Activated CD8-positive, alpha-beta memory T cell treated with anti-CD3 and anti-CD28 coated beads, Interleukin-2, amount 50 U/mL, for 4 hours (primary cell): ENCODE results near the gene SPECC1.
A peak's percentile ranks its signal among the peaks of the same experiment; 100 is the strongest.
"Not testable (repeated sequence)": the region's sequence is repeated elsewhere in the genome, so short reads cannot be mapped to it uniquely, and the experiment has no call there.

Experiments used
- DNase-seq: peaks from one replicate; pipeline ENCODE4 v3.0.0-alpha.2; 2020

The SPECC1 gene, protein sequence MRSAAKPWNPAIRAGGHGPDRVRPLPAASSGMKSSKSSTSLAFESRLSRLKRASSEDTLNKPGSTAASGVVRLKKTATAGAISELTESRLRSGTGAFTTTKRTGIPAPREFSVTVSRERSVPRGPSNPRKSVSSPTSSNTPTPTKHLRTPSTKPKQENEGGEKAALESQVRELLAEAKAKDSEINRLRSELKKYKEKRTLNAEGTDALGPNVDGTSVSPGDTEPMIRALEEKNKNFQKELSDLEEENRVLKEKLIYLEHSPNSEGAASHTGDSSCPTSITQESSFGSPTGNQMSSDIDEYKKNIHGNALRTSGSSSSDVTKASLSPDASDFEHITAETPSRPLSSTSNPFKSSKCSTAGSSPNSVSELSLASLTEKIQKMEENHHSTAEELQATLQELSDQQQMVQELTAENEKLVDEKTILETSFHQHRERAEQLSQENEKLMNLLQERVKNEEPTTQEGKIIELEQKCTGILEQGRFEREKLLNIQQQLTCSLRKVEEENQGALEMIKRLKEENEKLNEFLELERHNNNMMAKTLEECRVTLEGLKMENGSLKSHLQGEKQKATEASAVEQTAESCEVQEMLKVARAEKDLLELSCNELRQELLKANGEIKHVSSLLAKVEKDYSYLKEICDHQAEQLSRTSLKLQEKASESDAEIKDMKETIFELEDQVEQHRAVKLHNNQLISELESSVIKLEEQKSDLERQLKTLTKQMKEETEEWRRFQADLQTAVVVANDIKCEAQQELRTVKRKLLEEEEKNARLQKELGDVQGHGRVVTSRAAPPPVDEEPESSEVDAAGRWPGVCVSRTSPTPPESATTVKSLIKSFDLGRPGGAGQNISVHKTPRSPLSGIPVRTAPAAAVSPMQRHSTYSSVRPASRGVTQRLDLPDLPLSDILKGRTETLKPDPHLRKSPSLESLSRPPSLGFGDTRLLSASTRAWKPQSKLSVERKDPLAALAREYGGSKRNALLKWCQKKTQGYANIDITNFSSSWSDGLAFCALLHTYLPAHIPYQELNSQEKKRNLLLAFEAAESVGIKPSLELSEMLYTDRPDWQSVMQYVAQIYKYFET

DNA sequence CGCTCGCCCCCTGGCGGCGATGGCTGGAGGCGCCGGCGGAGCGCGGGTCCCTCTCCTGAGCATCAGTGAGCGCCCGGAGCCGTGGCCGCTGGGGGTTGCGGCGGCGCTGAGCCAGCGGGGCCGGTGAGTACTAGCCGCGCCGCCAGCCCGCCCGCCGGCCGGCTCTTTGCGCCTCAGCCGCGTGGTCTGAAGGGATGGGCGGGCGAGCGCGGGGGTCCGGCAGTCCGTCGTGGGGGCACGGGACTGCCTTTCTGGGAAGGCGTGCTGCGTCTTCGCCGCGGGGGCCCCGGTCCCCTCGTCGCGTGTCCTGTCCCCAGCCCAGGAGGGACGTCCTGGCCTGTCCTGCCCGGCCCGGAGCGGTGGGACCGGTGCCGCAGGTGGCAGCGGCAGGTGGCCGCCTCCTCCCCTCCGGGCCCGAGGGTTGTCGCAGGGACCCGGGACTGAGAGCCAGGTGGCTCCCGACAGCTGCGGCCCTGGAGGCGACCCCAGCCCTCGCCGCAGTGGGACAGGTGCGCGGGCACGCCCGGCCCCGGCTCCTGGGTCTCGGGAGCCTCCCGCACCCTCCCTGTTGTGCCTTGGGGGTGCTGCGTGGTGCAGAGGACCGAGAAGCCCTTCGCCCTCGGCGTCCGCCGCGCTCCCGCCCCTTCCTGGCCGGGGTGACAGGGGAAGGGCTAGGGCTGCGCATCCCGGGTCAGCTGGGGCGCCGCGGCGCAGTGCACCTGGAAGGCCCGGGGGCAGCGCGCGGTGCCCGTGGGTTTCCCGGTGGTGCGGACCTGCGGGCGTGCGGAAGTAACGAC is at the start of gene SPECC1:
SPECC1 (plus strand) TSS at position 58 of the 797 bp plus-strand sequence. CDS start 87,293 bp downstream, outside the sequence.
- peak; percentile 90 for DNase-seq

DNA sequence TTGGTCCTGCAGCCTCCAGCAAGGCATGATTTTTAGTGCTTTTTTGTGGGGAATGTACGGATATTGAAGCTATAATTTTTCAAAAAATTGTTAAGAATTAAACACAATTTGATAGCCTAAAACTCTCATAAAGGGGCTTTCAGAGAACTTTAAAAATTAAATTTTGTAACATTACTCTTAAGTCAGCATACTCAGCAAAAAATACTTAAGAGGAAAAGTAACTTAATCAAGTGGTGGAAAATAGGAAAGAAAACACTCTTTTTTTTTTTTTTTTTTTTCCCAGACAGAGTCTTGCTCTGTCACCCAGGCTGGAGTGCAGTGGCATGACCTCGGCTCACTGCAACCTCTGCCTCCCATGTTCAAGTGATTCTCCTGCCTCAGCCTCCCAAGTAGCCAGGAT is 46.2 kb upstream of the SPECC1 start:
- DNase-seq, result not testable (repeated sequence)

DNA sequence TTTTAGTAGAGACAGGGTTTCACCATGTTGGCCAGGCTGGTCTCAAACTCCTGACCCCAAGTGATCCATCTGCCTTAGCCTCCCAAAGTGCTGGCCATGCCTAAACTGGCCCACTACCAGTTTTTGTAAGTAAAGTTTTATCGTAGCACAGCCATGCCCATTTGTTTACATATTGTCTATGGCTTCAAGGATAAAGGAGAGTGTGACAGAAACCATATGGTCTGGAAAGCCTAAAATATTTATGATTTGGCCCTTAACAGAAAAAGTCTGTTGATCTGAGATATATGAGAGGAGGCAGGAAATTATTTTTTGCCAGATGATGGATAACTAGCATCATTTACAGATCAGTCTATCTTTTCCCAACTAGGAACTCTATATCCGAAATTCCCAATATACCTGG is 36.0 kb upstream of the SPECC1 start:
- DNase-seq, result no peak

DNA sequence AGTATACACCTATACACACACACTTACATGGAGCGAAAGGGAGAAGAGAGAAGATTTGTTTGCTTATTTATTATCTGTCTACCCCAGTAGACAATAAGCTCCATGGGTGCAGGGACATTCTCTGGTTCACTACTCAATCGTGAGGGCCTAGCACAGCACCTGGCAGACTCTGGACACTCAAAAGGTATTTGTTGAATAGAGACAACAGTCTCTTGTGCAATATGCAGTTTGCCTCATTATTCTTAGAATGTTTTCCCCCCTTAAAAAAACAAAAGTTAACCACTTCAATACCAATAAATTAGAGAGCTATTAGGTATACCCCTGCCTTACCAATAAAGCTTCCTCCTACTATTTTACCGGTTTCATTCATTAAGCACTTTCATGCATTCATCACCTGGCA is 33.6 kb upstream of the SPECC1 start:
- DNase-seq, result no peak

DNA sequence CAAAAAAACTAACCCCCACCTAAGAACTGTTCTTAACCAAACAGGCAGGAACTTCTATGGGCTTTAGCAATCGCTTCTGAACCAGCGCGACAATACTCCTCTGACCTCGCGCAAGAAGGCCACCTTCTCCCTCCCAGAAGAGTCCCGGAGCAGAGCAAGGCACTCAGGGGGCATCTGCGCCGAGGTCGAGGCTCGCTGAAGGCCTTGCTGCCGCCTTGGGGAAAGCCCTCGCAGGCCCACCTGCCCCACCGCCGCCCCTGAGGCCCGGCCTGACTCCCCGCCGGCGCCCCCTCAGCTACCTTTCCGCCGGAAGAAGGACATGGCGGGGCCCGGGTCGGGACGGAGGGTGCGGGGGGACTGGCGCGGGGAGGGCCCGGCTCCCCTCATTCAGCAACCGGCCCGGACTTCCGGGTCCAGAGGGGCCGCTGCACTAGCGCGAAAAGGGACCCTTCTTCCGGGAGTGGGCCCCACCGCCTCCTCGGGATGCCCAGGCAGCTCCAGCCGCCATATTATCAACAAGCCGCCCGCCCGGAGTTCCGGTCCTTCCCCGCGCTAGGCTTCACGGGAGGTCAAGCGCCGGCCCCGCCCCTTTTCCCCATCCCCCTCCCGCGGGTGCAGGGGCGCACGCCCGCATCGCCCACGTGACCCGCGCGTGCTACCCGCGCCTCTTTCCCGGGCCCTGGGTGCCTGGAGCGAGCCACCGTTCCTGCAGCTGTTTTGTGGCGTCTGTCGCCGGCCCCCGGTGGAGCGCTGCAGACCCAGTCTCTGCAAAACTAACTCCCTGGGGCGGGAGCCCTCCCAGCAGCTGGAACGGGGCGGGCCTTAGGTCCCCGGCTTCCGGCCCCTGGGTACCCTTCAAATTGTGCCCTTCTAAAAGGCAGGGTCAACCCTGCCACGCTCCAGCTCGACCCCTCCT is 31.6 kb upstream of the SPECC1 start, which contains the start of gene AKAP10:
AKAP10 (minus strand) TSS at position 536 of the 916 bp plus-strand sequence; CDS start at position 387, 149 bp downstream.
- peak; percentile 94 for DNase-seq

DNA sequence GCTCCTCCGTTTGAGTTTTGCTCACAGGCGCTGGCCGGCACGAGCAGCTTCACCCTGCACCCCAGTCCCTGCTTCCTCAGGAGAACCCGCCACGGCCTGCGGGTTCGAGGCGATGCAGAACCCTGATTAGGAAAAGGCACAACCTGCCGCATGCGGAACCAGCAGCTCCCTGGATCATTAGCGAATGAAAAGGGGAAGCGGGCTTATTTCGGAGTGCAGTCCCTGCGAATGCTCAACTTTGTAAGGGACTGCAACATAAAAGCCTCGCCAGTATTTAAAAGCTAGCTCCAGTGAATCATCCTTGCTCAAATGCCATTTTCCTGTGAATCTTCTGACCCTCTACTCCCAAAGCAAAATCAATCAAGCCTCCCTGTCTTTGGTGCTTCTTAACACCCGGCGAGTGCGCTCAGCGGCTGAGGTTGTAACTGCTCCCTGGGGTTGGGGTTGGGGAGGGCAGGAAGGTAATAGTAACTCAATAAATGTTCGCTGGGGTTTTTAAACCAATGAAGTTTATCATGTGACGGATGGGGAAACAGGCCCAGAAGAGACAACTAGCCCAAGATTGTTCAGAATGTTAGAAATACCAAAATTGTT is 30.9 kb upstream of the SPECC1 start:
- DNase-seq, result no peak

DNA sequence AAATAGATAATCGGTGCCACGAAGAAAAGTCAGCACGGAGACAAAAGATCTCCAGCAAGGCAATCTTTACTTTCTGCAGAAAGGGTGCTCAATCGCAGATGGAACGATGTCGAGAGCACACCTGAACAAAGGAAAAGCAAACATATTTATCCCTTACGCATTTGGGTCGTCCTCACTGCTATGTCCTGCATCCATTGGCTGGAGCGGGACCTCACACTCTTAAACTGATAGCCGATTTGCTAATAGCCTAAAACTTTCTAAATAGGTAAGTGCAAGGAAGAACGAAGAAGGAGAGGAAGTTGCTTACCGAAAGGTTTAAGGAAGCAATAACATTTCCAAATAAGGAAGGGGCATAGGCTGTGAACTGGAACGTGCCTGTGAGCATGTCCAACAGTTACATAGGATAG is 30.4 kb upstream of the SPECC1 start:
- no peak for DNase-seq

DNA sequence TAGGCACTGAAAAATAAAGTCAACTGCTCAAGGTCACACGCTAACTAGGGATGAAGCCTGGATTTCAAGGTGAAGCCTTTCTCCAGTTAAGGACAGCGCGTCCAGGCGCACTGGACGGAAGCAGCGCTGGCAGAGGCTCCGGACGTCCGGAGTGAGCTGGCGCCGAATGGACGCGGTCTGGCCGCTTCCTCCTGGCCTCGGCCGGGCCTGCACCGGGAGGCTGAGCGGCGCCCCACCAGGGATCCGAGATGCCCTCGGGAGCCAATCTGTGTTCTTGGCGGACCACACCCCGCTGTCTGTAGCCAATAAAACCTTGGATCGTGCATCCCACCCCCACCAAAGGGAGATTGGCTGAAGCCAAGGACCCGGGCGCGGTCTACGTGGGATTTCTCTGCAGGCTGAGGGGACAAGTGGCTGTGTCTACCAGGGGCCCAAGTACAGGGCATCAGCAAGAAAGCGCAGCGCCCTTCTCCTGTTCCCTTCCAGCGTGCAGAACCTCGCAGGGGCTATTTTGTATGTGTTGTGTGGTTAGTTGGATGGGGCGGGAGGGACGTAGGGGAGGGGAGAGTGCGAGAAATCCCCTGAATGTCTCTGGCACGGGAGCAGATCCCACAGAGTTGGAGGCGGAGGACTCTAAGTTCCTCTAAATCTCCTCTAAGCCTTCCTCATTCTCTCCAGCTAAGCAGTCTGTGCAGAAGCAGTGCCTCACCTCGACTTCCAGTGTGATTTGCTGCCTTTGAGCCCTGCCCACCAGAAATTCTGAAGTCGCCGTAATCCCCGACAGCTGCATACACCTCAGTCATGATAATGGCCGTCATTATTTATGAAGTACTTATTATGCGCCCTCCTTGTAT is 29.0 kb upstream of the SPECC1 start:
- DNase-seq, result no peak

DNA sequence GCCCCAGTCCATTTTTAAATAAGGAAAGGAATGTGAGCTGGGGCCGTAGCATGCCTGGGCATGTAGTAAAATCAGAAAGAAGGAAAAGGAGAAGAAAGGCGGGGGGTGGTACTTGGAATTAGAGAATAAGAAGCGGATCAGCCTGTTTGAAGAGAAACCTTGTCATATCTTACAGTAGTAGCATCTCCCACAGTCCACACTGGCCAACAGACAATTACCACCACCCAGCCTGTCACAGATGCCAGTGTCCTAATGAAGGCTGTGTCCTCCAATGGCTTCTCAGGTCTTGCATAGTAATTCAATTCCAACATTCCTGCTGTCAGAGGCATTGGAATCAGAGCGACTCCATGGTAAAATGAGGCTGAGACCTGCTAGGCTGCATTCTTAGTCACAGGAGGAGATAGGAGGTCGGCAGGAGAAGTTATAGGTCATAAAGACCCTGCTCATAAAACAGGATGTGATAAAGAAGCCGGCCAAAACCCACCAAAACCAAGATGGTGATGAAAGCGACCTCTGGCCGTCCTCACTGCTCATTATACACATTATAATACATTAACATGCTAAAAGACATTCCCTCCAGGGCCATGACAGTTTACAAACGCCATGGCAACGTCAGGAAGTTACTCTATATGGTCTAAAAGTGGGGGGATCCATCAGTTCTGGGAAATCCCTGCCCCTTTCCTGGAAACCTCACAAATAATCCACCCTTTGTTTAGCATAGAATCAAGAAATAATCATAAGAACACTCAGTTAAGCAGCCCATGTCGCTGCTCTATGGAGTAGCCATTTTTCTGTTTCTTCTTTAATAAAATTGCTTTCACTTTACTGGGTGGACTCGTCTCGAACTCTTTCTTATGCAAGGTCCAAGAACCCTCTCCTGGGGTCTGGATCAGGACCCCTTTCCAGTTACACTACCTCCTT is 22.0 kb upstream of the SPECC1 start:
- DNase-seq, result no peak

DNA sequence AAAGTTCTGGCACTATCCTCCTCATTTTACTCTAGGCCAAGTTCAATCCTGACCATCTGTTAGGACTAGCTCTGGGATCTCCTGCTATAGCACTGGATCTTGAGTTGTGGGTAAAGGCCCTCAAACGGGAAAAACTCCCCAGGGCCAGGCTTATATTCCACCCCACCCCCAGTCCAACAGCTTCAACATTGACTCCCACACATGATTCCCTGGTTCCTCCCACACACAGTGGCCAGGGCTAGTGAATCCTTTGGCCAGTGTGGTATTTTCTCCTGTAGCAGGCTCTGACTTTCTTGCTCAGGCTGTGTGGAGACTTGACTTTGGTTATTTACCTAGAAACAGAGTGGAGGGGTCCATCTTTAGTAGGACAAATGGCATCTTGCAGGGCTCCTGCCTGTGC is 21.3 kb upstream of the SPECC1 start:
- no peak for DNase-seq

DNA sequence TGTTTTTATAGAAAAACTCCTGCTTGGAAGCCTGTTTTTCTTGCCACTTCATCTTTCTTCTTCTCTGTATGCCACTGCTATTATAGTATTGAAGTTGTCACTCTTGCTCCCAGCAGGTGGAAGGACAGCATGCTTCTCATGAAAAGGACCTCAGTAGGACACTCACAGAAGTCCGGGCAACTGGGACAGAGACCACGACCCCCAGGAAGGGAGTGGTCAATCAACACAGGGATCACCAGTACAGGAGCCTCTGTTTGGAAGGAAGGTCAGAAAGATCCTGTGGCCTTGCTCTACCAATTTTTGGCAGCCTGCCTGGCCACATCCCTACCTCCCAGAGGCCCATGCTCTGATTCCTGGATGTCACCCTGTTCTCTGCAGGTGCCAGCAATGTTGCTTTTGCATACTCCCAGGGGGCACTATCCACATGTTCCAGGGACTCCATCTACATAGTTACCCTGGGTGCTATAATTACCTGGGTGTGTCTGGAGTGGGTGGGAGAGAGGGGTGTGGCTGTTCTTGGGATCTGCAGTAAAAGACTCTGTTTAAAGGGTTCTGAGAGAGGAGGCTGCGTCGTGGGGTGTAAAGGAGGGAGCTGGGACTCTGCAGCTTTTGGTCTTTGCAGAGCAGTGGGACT is 17.8 kb upstream of the SPECC1 start:
- DNase-seq, result no peak

DNA sequence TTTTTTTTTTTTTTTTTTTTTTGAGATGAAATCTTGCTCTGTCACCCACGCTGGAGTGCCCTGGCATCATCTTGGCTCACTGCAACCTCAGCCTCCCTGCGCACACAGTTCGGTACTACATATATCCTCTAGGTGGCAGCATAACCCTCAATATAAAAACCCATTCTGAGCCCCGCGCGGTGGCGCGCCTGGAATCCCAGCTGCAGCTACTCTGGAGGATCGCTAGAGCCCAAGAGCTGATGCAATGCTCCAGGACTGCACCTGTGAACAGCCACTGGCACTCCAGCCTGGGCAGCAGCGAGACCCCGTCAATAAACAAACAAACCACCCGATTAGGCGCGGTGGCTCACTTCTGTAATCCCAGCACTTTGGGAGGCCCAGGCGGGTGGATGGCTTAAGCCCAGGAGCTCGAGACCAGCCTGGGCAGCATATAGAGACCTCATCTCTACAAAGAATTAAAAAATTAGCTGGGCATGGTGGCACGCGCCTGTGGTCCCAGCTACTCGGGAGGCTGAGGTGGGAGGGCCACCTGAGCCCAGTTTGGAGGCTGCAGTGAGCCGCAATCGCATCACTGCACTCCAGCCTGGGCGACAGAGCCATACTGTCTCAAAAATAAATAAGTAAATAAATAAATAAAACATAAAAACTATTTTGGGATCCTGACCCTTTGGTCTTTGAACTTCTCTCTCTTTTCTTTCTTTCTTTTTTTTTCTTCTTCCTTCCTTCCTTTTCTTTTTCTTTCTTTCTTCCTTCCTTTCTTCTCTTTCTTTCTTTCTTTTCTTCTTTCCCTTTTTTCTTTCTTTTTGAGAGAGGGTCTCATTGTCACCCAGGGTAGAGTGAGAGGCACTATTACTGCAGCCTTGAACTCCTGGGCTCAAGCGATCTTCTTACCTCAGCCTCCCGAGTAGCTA is 16.1 kb upstream of the SPECC1 start:
- peak; percentile 71 for DNase-seq

DNA sequence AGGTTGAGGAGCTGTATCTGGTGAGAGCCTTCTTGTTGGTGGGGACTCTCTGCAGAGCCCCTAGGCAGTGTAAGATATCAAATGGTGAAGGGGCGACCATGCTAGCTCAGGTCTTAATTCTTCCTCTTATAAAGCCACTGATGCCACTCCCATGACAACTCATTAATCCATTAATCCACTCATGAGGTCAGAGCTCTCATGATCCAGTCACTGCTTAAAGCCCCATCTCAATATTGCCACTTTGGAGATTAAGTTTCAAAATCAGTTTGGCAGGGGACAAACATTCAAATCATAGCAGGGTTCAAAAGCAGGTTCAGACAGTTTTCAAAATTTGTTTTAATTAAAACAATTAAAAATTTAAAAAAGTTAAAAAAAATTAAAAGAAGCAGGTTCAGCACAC is 13.1 kb upstream of the SPECC1 start:
- no peak for DNase-seq

DNA sequence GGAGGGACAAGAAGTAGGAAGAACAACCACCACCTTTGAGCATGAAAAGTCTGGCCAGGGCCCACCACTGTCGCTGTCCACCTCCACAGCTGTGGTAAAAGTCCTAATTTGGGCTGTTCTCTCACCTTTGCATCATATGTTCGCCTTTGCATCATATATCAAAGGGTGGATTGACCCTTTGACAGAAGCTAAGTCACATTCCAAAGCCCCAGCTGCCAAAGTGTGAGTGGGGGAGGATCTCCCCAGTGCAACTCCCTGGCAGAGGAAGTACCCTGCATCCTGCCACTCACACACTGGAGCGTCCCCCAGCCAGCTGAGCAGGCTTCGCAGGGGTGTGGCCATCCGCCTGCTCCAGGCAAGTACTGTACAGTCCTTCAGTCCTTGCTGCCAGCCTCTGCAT is 12.7 kb upstream of the SPECC1 start:
- DNase-seq, result no peak

DNA sequence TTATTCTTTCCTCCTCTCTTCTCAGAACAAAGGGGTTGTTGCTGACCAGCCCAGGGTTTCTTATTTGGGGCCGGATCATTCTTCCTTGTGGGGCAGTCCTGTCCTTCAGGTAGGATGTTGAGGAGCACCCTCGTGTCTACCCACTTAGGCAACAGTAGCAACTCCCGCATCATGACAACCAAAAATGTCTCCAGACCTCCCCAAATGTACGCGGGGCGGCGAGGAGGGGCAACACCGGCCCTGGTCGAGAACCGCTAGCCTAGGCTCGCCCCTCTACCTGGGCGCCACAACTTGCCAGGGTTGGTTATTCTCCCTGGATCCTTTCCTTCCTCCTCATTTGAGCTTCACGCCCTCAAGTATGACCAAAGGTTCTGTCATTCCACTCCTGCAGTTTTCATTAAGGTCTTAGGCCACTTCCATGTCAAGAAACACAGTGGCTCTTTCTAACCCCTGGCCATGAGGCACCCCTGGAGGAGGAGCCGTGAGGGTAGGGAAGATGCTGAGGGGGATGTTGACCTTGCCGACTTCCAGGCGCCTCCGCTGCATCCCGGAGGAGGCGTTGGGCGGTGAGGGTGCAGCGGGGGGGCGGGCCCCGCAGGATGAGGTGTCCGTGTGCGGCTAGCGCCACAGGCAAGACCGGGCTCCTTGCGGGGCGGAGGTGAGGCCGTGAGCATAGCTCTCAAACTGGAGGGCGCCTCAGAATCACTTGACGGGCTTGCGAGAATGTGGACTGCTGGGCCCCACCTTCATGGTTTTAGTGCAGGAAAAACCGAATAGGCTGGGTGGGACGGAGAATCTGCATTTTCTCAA is 712 bp upstream of the SPECC1 start:
- DNase-seq, result peak; percentile 23

DNA sequence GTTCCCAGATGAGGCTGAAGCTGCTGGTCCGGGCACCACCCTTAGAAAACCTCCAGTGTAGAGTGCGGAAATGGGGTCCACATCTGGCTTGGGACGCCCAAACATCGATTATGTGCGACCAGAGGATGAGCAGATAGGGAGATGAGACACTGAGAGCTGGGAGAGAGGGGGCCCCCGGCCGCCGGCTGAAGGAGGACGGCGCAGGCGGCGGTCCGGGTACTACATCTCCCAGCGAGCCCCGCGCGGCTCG is 182 bp upstream of the SPECC1 start:
- DNase-seq, result no peak
